Muscle of back (tissue), 11 donors: ENCODE data around the gene CST3. TPM values are rescaled to one million over a fixed set of nuclear protein-coding genes. Genes with fewer than 3 reads are reported as not detected.
"Not testable (repeated sequence)": the region's sequence is repeated elsewhere in the genome, so short reads cannot be mapped to it uniquely, and the experiment has no call there.

Experiments used
- DNase-seq, 3 donors: peaks; one replicate each; pipeline versions ENCODE4 v3.0.0 to v3.0.0-alpha.2; 2013
- polyA plus RNA-seq, 10 donors: library from polyadenylated mRNA; unstranded; fragments of 120-200 nt; gene quantifications; one replicate each; pipeline ENCODE4 v1.2.1, GENCODE V29; 2013; ENCODE audit not compliant: insufficient read length in 10 of 10

CST3 gene
- polyA plus RNA-seq, 10 donors, result 80.6 to 155 (median 110) TPM

DNA sequence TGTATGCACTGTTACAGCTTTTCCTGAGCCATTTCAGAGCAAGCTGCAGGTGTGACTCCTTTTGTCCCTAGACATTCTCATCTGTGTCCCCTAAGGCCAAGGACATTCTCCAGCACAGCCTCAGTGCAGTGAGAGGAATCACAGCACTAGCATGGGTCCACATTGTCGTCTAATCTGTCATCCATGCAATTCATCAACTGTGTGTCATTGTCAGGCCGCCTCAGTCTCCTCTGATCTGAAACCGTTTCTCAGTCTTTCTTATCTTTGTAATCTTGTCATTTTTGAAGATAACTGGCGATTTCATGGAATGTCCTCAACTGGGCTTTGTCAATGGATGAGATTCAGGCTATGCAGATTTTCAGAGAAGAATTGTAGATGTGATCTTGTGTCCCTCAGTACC lies 26.3 kb upstream of the CST3 start:
- DNase-seq, result not testable (repeated sequence)

GRCh38 chr20:23663180-23663579 lies 25.4 kb upstream of the CST3 start:
- DNase-seq, result no peak

DNA sequence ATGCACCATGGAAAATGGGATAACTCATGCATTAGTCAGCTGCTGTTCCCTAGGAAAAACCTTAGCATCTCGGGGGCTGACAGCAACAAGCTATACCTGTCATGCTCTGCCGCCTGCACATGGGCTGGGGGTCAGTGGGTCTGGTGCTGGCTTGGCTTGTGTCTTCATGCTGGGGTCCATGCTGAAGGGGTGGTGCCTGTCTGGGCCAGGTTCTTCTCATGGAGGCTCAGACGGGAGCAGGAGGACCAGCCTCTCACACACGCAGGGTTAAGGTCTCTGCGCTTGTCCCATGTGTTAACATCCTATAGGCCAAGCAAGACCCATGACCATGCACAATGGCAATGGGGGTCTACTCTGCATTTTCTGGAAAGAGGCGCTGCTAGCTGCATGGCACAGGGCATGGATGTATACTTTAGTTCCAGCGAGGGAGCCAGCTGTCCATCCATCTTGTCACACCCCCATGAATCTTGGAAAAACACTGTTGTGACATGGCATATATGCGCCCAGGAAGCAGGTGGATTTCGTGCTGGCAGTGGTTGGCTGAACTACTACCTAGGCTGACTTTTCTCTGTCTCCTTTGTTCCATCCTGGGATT lies 24.6 kb upstream of the CST3 start:
- DNase-seq, result no peak

- DNase-seq, result no peak
Observed at GRCh38 chr20:23661002-23661429, 23.3 kb upstream of the CST3 start.

DNA sequence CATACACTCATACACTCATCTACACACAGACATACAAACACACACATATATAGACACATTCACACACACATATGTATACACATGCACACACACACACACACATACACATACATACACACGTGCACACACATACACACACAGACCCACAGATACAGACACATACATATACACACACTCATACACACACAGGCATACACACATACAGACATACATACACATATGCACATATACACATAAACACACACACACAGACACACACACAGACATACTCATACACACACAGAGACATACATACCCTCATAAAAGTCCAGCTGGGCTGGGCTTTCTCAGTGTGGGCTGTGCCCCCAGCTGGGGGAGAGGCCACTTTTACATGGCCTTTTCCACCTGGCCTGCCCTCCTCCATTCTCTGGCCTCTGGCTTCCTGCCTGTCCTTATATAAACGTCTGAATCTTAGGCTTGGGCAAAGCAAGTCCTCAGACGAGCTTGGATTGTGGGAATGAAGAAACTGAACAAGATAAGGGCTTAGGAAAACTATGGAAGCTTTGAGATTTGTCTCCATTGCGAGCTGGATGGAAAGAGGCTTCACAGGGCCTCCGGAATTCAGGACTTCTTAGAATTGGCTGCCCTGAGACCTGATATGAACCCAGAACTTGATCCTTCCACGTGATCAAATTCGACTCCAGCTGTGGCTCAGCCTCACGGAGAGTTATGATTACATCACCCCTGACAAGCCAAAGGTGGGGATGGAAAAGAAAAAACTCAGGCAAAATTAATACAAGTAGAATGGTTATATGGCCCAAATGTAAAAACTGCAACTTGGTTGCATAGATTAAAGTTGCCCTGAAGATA lies 22.5 kb upstream of the CST3 start:
- DNase-seq, result peak; percentile 25 to 59 (median 51)

- DNase-seq, result not testable (repeated sequence)
Observed at GRCh38 chr20:23659610-23659988, 21.8 kb upstream of the CST3 start.

DNA sequence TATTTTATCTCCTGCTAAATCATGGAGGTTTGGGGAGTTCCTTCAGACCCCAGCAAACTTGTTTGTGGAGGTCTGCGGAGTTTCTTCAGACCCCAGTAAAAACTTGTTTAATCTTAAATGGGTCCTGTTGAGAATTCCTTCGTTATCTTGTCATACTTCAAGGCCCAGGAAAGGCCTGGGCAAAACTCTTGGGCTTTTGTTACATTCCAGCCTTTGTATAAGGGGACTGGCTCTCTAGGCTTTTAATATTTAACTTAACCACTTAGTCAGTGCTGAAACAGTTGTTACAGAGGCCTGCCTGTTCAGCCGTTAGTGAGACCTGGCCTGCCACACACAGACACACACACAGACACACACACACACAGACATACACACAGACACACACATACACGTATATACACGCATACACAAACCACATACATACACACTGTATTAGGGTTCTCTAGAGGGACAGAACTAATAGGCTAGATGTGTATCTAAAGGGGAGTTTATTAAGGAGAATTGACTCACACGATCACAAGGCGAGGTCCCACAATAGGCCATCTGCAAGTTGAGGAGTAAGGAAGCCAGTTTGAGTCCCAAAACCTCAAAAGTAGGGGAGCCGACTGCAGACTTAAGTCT lies 21.3 kb upstream of the CST3 start:
- no peak for DNase-seq

- no peak for DNase-seq
Observed at GRCh38 chr20:23658336-23658735, 20.6 kb upstream of the CST3 start.

DNA sequence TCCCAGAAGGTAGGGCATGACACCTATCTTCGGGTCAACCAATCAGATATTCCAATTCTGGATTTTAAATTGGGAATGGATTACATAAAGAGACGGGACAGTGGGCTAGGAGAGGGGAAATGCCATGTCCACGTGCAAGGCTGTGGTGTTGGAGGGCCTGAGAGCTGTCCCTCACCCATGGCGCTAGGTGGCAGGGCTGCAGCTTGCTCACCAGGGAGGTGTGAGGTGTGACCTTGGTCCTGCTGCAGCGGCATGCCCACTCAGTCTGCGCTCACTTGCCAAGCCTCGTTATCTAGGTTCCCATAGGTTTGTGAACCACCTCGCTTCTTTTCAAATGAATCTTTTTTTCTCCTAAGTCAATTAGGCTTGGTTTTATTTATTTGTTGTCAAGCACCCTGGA lies 19.4 kb upstream of the CST3 start:
- no peak for DNase-seq

DNA sequence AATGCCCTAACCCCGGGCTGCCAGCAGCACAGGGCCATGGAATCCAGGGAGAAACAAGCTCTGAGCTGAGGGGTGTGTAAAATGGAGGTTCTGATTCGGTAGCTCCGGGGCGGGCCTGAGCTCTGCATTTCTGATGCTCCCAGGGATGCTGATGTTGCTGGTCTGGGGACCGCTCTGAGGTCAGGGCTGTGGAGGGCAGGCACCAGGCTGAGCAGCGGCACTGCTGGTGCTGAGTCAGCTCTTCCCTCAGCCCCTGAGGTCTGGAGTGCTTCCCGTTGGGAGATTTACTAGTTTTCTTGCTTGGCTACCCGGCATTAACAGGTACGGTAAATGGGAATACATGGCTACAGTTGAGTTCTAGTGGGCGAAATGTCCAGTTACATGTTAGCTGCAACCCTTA lies 18.6 kb upstream of the CST3 start:
- DNase-seq, result no peak

GRCh38 chr20:23655491-23656211 lies 17.9 kb upstream of the CST3 start:
- peak in 2 of 3 donors; percentile 58 to 82 for DNase-seq

DNA sequence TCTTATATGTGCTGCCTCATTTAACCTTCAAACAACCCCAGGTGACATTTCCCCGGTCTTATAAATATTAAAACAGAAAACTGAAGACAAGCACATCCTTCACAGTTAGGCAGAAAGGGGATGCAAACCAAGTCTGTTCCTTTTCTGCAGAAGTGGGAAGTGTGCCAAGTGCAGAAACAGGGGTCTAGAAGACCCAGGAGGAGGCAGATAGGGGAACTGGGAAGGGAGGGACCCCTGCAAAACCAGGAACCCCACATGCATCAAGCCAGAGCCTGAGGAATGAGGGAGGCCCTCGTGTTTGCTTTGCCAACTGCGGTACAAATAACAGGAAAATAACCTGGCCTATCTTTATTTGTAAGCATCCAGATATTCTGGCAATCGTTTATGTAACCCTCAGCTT lies 17.0 kb upstream of the CST3 start:
- no peak for DNase-seq

DNA sequence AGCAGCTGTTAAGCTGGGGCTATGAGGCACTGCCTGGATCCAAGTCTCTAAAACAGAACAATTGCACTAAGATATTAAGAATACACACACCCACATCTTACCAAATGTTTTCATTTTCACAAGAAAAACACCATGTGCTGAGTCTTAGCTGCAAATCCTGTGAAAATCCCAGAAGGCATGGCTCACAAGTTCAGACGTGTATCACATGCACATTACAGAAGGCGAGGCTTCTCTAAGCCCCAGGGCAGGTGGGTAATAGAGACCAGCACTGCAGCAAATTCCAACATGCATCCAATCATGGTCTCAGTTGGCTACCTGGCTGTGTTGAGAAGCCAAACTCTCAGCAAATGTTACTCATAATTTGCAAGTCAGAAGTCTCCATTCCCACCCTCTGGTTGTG lies 16.2 kb upstream of the CST3 start:
- DNase-seq, result no peak

- no peak for DNase-seq
Observed at GRCh38 chr20:23653400-23653938, 15.7 kb upstream of the CST3 start.

DNA sequence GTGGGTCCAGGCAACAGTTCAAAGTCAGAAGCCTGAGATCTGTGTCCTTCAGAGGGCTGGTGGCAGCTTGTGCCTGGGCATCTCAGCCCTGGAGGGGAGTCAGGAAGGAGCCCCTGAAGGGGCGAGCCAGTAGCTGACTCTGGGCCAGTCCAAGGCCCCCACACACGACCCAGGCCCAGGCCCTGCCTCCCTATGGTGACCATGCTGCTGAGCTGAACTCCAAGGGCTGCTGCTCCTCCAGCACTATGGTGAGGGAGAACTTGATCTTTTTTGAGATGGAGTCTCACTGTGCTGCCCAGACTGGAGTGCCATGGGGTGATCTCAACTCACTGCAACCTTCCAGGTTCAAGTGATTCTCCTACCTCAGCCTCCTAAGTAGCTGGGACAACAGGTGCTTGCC lies 15.2 kb upstream of the CST3 start:
- no peak for DNase-seq

GRCh38 chr20:23652371-23652770 lies 14.6 kb upstream of the CST3 start:
- DNase-seq, result no peak

- DNase-seq, result no peak
Observed at GRCh38 chr20:23651117-23651516, 13.4 kb upstream of the CST3 start.

DNA sequence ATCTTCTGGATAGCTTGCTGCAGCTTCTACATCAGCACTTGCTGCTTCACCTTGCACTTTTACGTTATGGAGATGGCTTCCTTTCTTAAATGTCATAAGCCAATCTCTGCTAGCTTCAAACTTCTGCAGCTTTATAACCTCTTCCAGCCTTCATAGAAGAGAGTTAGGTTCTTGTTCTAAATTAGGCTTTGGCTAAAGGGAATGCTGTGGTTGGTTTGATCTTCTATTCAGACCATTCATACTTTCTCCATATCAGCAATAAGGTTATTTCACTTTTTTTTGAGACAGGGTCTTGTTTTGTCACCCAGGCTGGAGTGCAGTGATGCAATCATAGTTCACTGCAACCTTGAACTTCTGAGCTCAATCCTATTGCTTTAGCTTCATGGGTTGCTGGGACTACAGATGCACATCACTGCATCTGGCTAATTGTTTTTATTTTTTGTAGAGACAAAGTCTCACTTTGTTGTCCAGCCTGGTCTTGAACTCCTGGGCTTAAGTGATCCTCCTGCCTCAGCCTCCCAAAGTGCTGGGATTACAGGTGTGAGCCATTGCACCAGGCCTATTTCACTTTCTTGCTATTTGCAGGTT lies 12.2 kb upstream of the CST3 start:
- no peak for DNase-seq

DNA sequence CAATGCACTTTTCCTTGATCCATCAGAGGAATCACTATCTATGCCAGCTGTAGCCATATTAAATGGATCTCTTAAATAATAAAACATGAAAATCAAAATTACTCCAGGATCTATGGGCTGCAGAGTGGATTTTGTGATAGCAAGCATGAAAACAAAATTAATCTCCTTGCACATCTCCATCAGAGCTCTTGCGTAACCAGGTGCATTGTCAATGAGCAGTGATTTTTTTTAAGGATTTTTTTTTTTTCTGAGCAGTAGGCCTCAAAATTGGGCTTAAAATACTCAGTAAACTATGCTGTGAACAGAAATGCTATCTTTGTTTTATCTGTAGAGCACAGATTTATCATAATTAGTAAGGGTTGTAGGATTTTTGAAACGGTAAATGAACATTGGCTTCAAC lies 11.5 kb upstream of the CST3 start:
- DNase-seq, result no peak

DNA sequence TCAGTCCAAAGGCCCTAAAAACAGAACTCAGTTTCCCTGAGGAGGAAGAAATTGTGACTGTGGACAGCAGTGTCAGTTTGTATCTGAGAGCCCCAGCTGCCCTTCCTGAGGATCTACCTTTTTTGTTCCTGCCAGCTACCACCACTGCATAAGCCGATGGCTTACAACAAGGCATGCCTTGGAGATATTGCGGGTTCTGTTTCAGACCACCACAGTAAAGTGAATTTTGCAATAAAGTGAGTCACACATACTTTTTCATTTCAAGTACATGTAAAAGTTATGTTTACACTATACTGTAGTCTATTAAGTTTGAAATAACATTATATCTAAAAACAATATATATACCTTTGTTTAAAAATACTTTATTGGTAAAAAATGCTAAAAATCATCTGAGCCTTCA lies 9.6 kb upstream of the CST3 start:
- DNase-seq, result no peak

DNA sequence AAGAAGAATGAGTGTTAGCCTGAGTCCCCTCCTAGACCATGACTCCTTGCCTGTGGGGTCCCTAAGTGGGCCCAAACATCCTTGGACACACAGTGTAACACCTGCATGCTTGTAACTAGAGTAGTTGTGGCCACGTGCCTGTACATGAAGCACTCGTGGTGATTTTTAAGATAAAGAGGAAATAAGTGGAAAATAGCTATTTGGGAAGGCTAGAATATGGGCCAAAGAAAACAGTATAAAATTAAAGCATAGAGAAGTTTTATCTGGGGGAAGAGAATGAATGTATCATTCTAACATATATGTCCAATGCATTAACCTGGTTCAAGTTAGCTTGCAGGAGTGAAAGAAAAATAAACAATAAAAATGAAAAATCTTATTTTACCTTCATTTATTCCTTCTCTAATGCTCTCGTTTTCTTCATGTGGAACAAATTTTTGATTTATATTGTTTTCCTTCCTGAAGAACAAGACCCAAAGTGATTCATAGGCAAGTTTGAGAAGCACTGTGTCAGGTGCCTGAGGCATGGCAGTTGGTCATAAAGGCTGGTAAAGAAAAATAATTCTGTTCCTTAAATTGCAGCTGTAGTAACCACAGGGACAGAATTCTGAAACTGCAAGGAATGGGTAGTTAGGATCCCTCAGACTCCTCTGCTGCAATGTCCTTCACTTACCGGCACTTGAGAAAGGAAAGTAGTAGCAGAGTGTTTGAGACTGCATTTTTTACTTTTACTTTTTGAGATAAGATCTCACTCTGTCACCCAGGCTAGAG lies 8.5 kb upstream of the CST3 start:
- no peak for DNase-seq
